Measurements from ENCODE around the gene TRAP1. TPM values are rescaled to one million over a fixed set of nuclear protein-coding genes. Genes with fewer than 3 reads are reported as not detected.

TRAP1 gene
- total RNA-seq, 4 donors from 2014 or later, result 40.1 to 89.7 (median 47.7) TPM

DNA sequence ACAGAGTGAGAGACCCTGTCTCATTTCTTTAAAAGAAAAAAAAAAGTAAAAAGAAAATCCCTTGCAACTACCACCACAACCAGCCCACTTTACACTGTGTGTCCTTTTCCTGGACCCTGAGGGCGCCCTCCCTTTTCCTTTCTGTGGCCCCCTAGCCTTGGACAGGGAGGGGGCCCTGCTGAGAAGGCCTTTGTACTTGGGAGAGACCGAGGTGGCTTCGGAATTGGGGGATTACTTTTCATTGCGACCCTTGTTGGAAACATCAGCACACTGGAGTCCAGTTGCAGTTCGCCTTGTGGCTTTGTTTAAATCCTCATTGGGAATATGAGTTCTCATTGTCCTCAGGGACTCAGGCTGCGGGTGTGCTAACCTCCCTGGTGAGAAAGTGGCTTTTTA, 72.2 kb downstream of the TRAP1 start:
- TF ChIP-seq, protein P1, sequence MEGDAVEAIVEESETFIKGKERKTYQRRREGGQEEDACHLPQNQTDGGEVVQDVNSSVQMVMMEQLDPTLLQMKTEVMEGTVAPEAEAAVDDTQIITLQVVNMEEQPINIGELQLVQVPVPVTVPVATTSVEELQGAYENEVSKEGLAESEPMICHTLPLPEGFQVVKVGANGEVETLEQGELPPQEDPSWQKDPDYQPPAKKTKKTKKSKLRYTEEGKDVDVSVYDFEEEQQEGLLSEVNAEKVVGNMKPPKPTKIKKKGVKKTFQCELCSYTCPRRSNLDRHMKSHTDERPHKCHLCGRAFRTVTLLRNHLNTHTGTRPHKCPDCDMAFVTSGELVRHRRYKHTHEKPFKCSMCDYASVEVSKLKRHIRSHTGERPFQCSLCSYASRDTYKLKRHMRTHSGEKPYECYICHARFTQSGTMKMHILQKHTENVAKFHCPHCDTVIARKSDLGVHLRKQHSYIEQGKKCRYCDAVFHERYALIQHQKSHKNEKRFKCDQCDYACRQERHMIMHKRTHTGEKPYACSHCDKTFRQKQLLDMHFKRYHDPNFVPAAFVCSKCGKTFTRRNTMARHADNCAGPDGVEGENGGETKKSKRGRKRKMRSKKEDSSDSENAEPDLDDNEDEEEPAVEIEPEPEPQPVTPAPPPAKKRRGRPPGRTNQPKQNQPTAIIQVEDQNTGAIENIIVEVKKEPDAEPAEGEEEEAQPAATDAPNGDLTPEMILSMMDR (IDR thresholded peaks at IDR 0.05; ENCODE audit: low read depth), result no peak

DNA sequence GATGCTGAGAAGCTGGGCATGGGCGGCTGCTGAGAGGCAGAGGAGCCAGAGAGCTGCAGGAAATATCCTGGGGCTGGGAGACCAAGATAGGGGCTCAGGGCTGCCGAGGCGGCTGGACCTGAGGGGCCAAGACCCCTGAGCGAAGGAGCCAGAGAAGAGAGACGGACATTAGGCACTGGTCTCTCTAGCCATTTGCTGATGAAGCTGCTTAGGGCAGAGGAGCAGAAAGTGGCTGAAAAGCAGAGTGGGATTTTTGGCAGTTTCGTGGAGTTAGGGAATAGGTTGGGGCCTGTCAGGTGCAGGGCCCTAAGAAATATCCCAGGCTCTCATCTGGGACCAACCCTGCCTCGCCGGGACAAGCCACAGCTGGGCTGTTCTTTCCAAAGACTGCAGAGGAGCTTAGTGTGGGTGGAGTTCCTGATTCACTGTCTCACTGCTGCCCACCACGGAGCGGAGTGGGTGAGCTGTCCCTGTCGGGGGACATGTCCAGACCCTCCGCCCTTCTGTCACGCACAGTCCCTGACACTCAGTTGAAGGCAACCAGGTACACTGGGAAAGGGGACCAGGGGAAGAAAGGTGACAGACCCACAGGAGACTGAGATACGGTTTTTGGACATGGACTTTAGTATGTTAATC, 74.1 kb downstream of the TRAP1 start:
- TF ChIP-seq, protein P1 (IDR thresholded peaks at IDR 0.05; ENCODE audit: low read depth), result no peak

DNA sequence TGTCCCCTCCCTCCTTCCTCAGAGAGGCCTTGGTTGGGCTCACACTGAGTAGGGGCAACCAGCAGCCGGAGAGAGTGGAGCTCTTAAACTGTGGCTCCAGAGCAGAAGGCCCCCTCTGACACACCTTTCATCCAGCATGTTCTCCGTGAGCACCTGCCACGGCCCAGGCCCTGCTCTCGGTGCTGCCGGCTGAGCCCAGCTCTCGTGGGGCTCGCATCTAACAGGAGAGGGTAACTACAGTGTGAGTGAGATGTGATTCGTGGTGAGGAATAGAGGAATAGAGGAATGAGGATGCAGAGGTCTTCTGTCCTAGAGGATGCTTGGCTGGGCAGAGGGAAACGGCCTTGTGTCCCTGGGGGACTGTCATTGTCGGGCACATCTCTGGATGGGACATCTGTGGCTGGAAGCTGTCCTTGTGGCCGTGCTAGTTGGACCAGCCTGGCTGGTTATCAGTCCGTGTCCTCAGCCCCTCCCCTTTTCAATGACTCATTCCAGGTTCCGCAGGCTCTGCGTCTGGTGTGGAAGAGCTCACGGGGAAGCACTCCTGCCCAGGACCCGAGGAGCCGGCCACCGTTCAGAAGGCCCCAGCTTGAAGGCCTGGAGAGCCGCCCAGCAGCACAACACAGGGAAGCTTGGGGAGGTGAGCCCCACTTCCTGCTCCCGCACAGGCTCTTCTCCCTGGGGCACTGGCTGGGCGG, 74.8 kb downstream of the TRAP1 start:
- TF ChIP-seq, protein P1 (IDR thresholded peaks at IDR 0.05; ENCODE audit: low read depth), result no peak

DNA sequence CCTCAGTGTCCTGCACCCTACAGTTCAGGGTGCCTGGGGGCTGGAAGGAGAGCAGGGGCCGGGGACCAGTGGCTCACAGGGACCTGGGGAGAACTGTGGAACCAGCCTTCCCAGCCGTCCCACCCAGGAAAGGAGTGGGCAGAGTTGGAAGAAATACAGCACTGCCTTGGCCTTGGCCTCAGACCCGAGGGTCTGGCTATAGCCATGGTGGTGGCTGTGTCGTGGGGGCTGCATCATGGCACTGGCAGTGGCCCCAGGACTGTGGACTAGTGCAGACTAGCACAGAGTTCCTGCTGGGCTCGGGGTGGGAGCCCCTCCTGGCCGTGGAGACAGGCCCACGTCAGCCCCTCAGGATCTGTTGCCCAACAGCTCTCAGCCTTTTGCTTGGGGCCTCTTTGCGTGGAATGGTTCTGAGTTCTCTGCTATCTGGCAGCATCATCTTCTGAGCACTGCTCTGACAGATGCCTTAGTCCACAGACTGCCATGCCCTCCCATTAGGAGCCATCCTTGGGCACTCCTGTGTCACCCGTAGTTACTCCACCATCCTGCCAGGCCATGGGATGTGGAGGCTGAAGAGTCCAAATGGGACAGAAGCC, 75.4 kb downstream of the TRAP1 start:
- TF ChIP-seq, protein P1 (IDR thresholded peaks at IDR 0.05; ENCODE audit: low read depth), result no peak

DNA sequence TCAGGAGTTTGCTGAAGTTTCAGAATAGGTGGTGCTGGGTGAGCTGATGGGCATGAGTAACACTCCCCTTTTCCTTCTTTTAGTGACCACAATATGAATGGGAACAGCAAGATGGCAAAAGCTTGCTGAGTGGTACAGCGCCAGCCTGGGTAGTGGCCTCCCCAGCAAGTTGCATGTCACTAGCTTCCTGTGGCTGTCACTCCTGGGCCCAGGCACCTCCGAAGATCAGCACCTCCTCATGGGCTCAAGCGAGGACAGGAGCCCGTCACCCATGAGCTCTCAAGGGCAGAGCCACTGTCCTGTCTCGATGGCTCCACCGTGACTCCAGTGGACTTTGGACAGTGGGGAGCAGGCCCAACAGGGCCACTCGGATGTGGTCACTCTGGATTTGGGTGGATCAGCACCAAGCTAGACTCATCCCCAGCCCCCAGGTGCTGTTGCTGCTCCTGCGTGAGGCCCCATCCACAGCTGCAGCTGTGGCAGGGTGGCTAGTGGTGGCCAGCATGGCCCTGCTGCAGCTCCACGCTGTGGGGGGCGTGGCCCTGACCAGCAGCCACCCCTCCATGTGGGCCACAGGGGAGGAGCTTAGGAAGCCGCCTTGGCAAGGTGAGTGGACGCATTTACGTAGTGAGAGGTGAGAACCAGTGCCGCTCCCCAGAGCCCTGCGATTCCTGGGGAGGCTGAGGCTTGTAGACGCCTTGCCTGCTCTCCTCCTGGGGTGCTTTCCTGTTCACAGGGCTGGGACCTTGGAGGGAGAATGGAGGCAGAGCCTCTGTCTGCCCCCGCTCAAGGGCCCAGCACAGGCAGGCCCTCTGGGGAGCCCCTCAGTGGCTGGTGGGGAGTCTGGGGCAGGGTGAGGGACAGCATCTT, 76.5 kb downstream of the TRAP1 start:
- TF ChIP-seq, protein P1 (IDR thresholded peaks at IDR 0.05; ENCODE audit: low read depth), result no peak

DNA sequence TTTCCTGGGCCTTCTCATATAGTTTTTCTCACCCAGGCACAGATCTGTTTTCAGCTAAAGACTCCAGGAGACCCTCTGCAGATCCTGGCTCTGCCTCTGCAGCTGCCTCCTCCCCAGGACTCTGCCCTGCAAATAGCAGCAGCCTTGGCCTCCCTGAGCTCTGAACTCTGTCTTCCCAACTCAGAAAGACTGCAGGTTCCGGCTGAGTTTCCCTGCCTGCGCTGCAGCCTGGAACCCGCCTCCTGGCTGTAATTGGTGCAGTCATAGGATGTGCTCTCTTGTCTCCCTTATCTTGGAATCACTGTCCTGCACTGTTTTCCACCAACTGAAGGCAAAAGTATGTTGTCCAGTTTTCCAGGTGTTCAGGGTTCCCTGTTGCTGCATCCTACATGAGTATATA, 77.1 kb downstream of the TRAP1 start:
- TF ChIP-seq, protein P1 (IDR thresholded peaks at IDR 0.05; ENCODE audit: low read depth), result no peak
